LNCAP (cell line): ENCODE data around the gene LRRC26.

ENCODE experiments used
- TF ChIP-seq, protein P1 (sequence below): fragments of 450-650 bp; IDR thresholded peaks from 2 replicates; pipeline ENCODE4 v1.5.1; 2017; ENCODE audit warnings: mild to moderate bottlenecking

Gene LRRC26

DNA sequence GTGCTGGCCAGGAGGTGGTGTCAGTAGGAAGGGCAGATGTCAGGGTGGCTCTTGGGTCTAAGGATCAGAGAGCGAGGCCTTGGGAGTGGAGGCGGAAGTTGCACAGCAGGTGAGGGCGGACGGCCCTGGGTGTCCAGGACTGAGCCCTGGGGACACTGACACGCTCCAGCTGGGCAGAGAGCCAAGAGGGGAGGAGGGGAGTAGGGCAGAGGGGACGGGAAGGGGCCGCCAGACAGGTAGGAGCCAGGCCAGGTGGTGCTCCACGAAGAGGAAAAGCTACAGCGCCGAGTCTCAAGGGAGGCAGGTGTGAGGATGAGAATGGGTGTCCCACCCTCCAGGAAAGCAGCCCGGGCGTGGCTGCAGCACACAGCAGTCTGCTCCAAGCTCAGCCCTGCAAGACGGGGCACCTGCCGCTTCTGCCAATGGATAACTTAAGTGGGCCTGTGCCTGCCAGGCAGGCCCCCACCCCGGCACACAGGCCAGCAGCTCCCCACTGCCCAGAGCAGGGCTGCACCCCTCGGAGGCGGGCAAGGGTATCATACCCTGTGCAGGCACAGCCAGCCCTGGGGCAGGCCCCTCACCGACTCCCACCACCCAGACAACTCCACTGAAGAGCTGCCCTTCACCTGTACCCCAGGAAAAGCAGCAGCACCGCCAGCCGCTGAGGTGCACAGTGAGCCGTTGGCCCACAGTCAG is 25.8 kb upstream of the LRRC26 start:
- TF ChIP-seq, protein P1, sequence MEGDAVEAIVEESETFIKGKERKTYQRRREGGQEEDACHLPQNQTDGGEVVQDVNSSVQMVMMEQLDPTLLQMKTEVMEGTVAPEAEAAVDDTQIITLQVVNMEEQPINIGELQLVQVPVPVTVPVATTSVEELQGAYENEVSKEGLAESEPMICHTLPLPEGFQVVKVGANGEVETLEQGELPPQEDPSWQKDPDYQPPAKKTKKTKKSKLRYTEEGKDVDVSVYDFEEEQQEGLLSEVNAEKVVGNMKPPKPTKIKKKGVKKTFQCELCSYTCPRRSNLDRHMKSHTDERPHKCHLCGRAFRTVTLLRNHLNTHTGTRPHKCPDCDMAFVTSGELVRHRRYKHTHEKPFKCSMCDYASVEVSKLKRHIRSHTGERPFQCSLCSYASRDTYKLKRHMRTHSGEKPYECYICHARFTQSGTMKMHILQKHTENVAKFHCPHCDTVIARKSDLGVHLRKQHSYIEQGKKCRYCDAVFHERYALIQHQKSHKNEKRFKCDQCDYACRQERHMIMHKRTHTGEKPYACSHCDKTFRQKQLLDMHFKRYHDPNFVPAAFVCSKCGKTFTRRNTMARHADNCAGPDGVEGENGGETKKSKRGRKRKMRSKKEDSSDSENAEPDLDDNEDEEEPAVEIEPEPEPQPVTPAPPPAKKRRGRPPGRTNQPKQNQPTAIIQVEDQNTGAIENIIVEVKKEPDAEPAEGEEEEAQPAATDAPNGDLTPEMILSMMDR: no peak

DNA sequence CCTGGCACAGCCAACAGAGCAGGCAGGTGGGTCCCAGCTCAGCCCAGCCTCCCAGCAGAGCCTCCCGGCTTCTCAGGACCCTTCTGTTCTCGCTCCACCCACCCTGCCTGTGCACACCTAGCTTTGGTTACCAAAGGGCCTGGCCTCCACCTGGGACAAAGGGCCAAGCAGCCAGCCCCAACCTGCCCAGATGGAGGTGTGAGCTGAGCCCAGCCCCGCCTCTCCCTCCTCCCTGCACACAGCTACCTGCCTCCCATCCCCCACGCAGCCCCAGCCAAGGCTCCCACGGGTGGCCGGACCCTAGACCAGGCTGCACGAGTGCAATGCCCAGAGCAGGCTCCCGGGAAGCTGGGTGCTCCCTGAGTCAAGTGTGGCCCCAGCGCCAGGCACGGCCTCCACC is 25.1 kb upstream of the LRRC26 start:
- TF ChIP-seq, protein P1: no peak

DNA sequence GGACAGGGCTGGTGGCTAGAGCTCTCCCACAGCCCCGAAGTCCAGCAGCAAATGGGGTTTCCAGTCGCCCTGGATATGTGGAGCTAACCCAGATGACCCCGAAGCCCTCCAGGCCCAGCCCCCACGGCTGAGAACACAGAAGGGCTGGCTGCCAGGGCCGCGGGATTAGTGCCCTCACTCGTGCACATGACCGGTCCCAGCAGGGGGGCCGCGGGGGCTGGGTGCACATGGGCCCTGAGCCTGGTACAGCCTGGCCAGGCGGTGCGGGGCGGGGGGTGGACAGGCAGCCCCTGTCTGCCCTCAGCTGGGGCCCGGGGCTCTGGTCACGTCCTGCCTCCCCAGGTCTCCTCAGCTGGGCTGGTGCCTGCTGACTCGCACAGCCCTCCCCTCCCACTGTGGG is 24.5 kb upstream of the LRRC26 start:
- TF ChIP-seq, protein P1: no peak

DNA sequence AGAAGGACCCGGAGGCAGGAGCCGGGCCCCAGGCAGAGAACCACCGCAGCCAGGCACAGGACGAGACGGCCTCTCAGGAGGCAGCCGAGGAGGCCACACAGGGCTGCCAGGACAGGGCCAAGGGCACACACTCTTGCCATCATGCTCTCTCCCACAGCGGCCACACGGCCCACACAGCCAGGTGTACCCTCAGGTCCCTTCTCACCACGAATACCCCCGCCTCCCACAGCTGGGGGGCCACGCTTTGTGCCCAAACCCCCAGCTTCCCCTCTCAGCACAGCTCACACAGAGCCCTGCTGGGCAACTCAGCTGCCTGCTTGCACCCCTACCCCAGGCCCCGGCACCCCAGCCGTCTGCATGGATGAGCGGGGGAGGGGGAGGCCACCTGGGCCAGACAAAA is 23.9 kb upstream of the LRRC26 start:
- TF ChIP-seq, protein P1: no peak

DNA sequence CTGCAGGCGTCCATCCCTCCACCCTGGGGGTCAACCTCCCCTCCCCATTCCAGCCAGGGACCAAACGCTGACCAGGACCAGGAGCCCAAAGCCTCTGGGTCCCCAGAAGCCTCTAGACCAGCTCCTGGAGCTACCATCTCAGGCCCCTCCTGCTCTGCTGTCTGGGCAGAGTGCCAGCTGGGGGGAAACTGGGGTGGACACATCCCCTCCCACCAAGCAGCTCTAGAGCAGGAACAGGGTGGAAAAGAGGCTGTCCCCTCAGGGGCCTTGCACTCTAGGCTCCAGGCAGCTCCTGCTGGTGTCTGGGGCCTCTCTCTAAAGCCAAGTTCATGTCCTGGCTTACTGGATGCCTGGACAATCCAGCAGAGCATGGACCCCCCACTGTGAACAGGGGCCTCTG is 23.0 kb upstream of the LRRC26 start:
- TF ChIP-seq, protein P1: no peak

DNA sequence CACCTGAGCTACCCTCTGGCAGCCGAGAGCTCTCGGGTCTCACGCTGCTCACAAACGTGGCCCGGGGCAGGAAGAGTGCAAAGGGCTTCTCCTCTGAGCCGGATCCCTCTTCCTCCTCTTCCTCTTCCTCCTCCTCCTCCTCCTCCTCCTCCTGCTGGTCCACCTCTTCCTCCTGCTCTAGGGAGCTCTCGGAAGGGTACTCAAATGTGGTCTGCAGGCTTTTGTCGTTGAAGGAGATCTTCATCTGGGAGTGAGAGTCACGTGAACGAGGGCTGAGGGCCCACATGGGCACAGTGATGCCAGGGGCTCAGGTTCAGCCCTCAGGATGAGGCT is 22.6 kb upstream of the LRRC26 start:
- TF ChIP-seq, protein P1: no peak

DNA sequence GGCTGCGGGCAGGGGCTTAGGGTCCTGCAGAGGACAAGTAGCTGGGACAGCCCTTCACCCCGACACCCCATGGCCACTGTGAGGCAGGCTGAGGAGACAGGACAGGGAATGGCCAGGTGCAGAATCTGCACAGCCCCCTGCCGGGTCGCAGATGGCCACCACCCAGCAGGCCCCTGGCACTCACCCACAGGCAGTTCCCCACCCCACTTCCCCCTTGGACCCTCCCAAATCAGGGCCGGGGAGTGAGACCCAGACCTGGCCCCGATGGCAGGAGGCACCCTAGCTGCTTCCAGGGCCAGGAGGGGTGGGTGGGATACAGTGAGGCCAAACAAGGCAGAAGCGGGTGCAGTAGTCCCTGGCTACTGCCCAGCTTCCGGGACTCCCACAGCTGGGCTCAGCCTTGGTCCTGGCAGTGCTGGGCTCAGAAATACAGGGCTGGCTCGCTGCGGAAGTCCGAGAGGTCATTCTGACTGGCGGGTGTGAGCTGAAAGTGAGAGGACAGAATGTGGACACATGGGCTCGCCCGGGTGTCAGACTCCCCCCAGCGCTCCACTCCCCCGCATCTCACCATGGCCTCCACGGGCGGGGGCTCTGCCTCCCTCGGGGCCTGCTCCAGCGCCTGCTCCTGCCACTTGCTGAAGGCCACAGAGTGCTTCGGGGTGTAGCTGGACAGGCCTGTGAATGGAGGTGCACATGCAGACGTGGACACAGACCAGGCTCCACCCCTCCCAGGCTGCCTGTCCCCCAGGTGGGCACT is 22.0 kb upstream of the LRRC26 start:
- TF ChIP-seq, protein P1: no peak
